Measurements from ENCODE around the gene ADRB2.
"Not testable (repeated sequence)": the region's sequence is repeated elsewhere in the genome, so short reads cannot be mapped to it uniquely, and the experiment has no call there.

The ADRB2 gene

DNA sequence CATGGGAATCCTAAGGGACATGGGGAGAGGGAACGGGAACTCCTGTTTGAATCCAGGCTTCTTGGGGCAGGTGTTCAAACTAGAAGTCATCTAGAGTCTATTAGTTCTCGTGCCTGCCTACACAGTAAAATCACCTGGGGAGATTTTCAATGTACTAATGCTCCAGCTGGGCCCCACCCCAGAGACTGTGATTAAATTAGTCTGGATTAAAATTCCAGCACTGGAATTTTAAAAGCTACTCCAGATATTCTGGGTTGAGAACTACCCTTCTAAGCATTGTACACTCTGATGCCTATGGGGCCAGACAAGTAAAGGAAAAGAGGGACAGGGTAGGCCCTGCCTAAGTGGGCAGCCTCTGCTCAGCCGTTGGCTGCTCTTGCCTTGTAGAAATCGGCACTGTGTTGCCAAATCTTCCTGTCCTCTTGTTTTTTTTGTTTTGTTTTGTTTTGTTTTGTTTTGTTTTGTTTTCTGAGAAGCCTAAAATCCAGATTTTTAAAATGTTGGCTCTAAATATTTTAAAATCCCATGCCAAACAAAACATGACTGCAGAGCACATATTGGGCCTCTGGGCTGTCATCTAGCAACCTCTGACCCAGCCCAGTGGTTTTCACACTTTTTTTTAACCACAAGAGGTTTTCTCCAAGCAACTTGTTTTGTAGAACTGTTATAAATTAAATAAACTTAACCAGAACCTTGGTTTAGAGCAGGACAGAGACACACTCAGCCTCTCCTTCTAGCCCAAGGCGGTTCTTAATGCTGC is 29.0 kb downstream of the ADRB2 start:
- no peak for DNase-seq (ENCODE audit: low read depth)

DNA sequence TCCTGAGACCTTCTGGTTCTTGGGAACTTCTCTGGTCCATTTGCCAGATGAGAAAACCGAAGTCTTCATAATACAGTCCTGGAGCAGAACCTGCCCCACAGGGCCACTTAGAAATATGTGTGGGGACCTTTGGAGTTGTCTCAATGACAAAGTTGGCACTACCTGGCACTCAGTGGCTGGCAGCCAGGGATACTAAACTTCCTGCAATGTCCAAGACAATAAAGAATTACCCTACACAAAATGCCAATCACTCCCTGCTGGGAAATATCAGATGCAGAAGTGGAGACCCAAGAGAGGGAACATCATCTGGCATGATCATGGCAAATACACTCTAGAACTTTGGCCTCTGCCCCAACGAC is 29.6 kb downstream of the ADRB2 start:
- DNase-seq (ENCODE audit: low read depth), result no peak

DNA sequence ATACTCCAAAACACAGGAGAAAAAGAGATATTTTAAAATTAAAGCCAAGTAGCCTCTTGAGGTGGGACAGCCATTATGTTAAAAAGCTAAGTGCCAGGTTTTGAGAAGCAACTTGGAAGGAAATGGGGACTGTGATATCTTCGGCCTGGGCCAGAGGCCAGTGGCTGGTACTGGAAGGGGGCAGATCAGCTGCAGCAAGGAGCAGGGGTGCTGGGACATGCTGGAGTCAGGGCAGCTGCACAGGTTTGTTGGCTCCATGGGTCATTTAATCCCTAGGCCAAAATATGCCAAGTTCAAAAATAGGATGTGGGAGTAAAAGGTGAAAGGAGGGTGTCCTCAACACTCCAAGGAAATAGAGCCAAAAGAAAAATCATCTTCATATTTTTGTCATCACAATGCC is 30.0 kb downstream of the ADRB2 start:
- DNase-seq (ENCODE audit: low read depth), result no peak

DNA sequence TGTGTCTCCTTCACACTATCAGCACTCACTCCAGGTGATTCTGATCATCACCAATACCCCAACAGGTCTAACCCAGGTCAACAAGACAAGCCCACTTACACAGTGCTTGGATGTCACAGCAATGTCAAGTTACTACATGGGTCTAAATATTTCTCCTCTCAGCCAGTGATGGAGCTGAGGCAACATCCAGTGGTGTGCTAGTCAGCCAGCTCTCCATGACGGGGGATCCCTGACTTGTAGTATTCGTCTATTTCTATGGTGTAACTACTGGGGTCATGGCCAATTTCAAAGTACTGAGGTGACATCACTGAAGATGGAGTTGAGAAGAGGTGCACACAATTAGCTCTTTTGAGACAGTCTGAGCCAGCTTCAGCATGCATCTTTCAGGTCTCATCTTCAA is 31.1 kb downstream of the ADRB2 start:
- no peak for DNase-seq (ENCODE audit: low read depth)

DNA sequence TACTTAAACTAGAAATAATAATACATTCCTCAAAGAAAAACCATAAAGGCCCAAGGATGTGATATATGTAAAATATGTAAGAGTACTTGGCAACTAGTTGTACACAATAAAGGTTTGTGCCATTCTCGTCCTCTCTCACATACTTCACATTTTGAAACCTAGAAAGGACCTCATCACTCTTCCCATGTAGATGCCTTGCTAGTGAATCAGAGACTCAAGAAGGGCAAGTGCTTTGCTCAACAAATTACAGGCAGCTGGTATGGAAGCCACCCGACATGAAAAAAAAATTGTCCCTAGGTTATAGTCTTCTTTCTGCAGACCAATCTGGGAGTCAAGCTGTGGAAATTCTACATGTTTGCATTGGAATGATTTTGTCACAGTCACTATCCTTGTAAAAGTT is 31.7 kb downstream of the ADRB2 start:
- DNase-seq (ENCODE audit: low read depth), result no peak

DNA sequence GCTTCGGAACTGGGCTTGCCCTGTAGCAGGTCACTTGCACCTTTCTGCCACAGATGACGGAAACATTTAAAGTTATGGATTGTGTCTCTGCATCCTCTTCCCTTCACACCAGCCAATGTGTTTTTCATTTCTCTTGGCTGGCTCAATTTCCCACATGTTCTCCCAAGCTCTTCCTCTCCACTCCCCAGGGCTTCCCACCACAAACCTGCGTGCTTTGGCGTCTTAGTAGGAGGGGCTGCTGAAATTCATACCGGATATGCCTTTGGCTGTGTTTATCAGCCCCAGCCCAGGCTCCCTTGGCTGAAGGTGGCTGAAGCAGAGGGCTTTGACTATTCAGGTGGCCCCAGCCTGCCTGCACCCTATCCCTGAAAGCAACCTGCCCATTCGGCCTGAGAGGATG is 32.1 kb downstream of the ADRB2 start:
- no peak for DNase-seq (ENCODE audit: low read depth)

DNA sequence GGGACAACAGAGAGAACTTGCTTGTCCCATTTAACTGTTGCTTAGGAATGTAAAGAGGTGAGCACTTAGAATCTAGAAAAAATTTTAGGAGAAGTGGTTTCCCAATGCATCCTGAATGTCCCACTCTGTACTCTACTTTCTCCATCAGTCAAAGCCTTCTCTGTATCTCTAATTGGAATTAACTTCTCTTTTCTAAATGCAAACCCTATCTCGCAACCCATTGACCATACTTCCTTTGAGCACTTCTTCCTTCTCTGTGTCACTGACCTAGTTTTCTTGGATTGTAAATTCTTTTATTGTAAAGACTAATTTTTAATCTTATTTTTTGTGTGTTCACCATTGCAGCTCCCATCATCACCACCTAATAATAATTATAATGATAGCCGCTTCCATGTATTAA is 33.3 kb downstream of the ADRB2 start:
- DNase-seq (ENCODE audit: low read depth), result no peak

DNA sequence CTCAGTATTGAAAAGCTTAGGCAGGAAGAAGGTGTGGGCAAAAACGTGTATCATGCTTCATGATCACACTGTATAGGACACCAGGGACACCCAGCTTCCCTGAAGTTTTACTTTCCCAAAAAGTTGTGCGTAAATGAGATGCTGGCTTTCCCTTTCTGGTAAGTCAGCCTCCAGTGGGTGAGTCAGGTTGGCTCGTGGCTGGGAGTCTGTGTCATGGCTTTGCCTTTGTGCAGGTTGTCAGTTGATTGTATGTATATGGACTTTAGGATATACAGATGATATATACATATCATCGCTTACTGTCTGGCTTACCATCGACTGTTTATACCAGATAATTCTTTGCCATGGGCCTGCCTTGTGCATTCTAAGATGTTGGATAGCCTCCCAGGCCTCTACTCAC is 34.2 kb downstream of the ADRB2 start:
- no peak for DNase-seq (ENCODE audit: low read depth)

DNA sequence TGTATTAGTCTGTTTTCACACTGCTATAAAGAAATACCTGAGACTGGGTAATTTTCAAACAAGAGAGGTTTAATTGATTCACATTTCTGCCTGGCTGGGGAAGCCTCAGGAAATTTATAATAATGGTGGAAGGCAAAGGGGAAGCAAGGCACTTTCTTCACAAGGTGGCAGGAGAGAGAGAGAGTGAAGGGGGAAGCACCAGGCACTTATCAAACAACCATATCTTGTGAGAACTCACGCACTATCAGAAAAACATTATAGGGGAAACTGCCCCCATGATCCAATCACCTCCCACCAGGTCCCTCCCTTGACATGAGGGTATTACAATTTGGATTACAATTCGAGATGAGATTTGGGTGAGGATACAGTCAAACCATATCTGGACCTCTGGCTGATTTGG is 34.7 kb downstream of the ADRB2 start:
- DNase-seq (ENCODE audit: low read depth), result no peak

DNA sequence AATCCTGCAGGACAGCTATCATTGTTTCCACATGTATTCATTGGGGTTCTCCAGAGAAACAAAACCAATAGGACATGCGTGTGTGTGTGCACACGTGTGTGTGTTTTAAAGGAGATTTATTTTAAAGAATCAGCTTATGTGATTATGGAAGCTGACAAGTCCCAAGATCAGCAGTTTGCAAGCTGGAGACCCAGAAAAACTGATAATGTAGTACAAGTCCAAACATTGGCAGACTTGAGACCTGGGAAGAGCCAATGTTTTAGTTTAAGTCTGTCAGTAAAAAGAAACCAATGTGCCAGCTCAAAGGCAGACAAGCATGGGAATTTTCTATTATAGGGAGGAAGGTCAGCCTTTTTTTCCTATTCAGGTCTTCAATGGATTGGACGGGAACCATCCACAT is 35.3 kb downstream of the ADRB2 start:
- DNase-seq (ENCODE audit: low read depth), result no peak

DNA sequence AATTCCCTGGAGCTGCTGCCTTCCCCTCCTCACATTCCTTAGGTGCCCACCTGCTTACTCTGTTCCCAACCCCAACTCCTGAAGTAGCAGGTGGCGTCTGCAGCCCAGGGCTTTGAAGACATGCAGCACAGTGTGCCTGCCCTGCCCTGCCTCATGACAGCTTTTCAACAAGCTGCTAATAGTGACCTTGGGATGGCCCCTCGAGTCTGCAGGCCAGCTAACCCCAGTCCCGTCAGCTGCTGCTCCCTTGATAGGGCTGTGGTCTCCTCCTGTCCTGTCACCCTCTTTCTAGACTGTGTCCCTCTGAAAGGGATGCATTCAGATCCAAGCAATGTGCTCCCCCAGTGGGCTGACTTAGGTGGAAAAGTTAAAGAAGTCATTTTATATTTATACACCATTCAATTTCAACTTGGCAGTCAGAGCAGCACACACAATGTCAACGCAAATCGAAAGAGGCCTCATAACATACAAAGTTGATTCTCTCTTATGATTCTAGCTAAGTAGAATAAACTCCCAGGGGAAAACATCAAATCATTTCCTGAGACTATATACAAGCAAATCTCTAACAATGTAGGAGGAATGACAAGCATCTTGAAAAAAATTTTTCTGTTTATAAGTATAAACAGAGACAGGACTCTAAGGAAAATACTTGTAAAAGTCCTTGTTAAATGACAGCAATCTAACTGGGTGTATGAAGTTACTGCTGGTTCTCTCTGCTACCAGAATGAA is 37.9 kb downstream of the ADRB2 start:
- DNase-seq (ENCODE audit: low read depth), result no peak

DNA sequence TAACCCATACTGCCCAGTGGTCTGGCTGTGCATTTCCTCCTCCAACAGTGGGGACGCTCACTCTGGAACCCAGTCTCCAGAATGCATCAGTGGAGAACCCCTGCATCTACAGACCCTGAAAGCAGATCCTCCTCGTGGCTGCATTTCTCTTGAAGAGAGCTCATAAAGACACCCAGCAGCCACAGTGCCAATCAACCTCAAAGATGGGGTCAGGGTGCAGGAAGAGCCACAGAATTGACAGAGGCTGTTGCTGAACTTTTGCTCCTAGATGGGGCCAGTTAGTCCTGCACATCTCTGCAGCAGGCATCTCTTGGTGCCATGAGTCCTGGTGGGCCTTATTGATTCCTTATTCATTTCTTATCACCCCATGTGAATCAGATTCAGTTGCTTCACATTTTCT is 39.6 kb downstream of the ADRB2 start:
- no peak for DNase-seq (ENCODE audit: low read depth)

DNA sequence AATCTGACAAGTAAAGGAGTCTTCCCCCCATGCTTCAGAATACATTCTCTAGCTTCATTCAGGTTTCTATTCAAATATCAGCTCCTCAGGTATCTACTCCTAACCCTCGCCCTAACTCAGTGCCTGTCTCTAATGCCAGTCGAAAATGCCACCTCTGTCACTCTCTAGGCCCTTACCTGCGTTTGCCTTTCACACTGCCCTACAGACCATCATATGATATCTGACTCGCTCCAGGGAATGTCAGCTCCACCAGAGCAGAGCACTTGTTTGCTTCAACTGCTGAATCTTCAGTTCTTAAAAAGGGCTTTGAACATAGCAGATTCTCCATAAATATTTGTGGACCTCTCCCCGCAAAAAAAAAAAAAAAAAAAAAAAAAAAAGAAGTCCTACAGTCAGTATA is 46.7 kb downstream of the ADRB2 start:
- DNase-seq (ENCODE audit: low read depth), result no peak

DNA sequence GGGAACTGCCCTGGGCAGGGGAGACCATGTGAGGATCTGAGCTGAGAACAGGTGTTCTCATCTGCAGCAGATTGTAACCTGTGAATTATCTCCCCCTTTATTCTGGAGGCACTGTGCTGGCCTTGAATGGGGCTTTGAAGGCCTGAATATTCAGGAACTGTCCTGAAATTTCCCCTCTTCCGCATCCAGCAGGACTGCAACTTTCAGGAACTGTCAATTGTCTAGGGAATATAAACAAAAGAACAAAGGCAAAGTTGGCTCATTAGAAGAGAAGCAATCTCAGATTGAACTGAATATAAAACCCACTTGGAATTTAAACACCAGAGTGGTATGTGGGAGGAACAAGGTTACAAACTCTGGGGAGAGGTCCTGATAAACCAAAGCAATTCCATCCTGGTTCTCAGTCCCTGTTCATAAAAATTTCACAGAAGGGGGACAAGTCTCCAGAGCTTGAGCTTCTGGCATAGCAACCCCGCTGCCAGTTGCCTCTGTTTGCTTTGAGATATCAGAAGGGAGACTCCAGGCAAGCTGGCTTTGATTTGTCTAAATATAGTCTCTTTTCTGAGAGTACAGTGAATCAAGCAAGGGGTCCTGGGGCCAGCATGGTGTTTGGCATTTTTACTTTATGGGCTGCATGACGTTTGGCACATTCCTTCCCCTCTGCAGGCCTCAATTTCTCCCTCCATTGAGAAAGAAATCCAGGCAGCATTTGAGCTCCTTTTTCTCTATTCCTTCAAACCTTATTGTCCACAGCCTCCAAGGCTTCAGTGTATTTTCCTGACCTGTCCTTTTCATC is 47.5 kb downstream of the ADRB2 start:
- no peak for DNase-seq (ENCODE audit: low read depth)

DNA sequence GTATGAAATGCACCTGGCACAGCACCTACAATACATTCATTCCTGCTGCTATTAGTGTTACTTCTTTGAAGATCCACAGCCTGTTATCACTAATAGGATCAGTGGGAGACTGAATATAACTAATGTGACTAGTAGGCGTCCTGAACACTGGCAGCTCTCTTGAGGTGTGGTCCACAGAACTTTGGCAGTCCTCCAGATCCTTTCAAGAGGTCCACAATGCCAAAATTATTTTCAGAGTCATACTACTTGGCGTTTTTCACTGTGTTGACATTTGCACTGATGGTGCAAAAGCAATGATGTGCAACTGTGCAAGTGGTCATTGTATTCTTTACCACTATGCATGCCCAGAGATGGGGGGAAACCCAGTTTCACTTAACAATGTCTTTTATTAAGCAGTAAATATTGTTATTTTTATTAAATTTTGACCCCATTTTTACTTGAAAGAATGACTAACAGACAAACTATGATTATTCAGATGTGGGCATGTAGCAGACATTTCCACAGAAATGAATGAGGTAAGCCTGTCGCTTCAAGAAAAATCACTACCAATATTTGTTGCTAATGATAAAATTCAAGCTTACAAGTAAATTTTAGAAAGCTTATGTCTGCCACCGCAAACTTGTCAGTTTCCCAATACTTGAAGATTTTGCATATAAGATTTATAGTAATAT is 48.9 kb downstream of the ADRB2 start:
- no peak for DNase-seq (ENCODE audit: low read depth)

DNA sequence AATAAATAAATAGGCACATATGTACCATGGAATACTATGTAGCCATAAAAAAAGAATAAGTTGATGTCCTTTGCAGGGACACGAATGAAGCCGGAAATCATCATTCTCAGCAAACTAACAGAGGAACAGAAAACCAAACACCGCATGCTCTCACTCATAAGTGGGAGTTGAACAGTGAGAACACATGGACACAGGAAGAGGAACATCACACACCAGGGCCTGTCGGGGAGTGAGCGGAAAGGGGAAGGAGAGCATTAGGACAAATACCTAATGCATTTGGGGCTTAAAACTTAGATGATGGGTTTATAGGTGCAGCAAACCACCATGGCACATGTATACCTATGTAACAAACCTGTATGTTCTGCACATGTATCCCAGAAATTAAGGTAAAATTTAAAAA is 51.0 kb downstream of the ADRB2 start:
- DNase-seq (ENCODE audit: low read depth), result not testable (repeated sequence)

Measured in HS-5 (cell line).